DND-41 (cell line): ENCODE measurements around the gene MAPRE3.

ENCODE experiments used
- ATAC-seq: fragments of 200-7000 bp; cut with Tn5 transposase; 3 replicates; pipeline ENCODE4 v1.9.1; 2021; ENCODE audit warnings: low read depth; ENCODE audit not compliant: insufficient read depth
- DNase-seq: peaks from one replicate; pipeline ENCODE4 v3.0.0-alpha.2; 2020
- H2AFZ ChIP-seq: 2 replicates; pipeline ENCODE4 v1.6.0; 2012; ENCODE audit warnings: low read depth, low read length
- H3K27ac ChIP-seq: 2 replicates; pipeline ENCODE4 v1.5.1; 2012; ENCODE audit warnings: low read length, inconsistent platforms
- H3K27me3 ChIP-seq: fragments of 200-600 bp; sonication (generic); 2 replicates; pipeline ENCODE4 v1.6.0; 2012; ENCODE audit warnings: low read length, mild to moderate bottlenecking, inconsistent platforms; ENCODE audit not compliant: insufficient read depth, poor library complexity
- H3K36me3 ChIP-seq: 2 replicates; pipeline ENCODE4 v1.5.1; 2012; ENCODE audit warnings: low read length, inconsistent platforms; ENCODE audit not compliant: insufficient read depth
- H3K4me1 ChIP-seq: 2 replicates; pipeline ENCODE4 v1.5.1; 2012; ENCODE audit warnings: mild to moderate bottlenecking, low read length; ENCODE audit not compliant: insufficient read depth
- H3K4me2 ChIP-seq: 2 replicates; pipeline ENCODE4 v1.6.0; 2012; ENCODE audit warnings: mild to moderate bottlenecking, moderate library complexity, low read length, inconsistent platforms; ENCODE audit not compliant: insufficient read depth
- H3K4me3 ChIP-seq, 2 experiments: fragments of 200-600 bp in 1 of 2; shearing (Covaris generic) in 1 of 2; 2 replicates each; pipeline ENCODE4 v1.5.1; 2012 to 2016; ENCODE audit warnings: inconsistent platforms in 2 of 2, low read length in 2 of 2, mild to moderate bottlenecking in 2 of 2, low read depth in 1 of 2, moderate library complexity in 1 of 2
- H3K79me2 ChIP-seq: 2 replicates; pipeline ENCODE4 v1.6.0; 2012; ENCODE audit warnings: low read length, inconsistent platforms; ENCODE audit not compliant: insufficient read depth
- H3K9ac ChIP-seq: 2 replicates; pipeline ENCODE4 v1.6.0; 2012; ENCODE audit warnings: low read depth, mild to moderate bottlenecking, inconsistent platforms, low read length, moderate library complexity
- H3K9me3 ChIP-seq: 2 replicates; pipeline ENCODE4 v1.5.1; 2012; ENCODE audit warnings: low read length, moderate library complexity, mild to moderate bottlenecking, inconsistent platforms; ENCODE audit not compliant: insufficient read depth, severe bottlenecking
- H4K20me1 ChIP-seq: 2 replicates; pipeline ENCODE4 v1.6.0; 2012; ENCODE audit warnings: low read length; ENCODE audit not compliant: insufficient read depth
- EZH2 ChIP-seq: IDR thresholded peaks from 3 replicates; pipeline ENCODE4 v1.6.1; 2012; ENCODE audit warnings: borderline replicate concordance, low read depth, mild to moderate bottlenecking, moderate library complexity, low read length, inconsistent platforms; ENCODE audit not compliant: severe bottlenecking
- TF ChIP-seq, protein P1 (sequence below): IDR thresholded peaks from 2 replicates; pipeline ENCODE4 v1.5.1; 2012; ENCODE audit warnings: borderline replicate concordance, low read length, moderate library complexity, mild to moderate bottlenecking; ENCODE audit not compliant: poor library complexity, severe bottlenecking; ENCODE audit errors: extremely low read depth

MAPRE3 gene

DNA sequence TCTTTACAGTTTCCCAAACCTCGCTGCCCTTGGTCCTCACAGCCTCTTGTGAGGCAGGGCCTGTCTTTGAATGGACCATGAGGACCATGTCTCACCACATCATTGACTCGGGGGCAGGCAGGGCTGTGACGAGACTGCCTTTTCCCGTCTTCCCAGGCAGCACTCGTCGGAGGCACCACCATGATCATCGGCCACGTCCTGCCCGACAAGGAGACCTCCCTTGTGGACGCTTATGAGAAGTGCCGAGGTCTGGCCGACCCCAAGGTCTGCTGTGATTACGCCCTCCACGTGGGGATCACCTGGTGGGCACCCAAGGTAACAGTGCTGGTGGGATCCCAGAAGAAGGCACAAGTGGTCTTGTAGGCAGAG is 45.7 kb upstream of the MAPRE3 start:
- Histone ChIP-seq H3K4me3 (no peak overlapping the region), H3K9ac (no peak overlapping the region), H3K27me3 (peaks cover 41% of the 10 kb centered on the region), H3K4me2 (no peak overlapping the region), H3K79me2 (no peaks in the 10 kb centered on the region), H2AFZ (no peak overlapping the region), H3K4me1 (no peaks in the 10 kb centered on the region), H4K20me1 (no peaks in the 10 kb centered on the region; the same call in 1 of the 2 replicates), H3K9me3 (no peaks in the 10 kb centered on the region), H3K27ac (no peak overlapping the region), H3K36me3 (no peaks in the 10 kb centered on the region)
- no peak for ATAC-seq
- DNase-seq, result no peak
- TF ChIP-seq, protein P1, sequence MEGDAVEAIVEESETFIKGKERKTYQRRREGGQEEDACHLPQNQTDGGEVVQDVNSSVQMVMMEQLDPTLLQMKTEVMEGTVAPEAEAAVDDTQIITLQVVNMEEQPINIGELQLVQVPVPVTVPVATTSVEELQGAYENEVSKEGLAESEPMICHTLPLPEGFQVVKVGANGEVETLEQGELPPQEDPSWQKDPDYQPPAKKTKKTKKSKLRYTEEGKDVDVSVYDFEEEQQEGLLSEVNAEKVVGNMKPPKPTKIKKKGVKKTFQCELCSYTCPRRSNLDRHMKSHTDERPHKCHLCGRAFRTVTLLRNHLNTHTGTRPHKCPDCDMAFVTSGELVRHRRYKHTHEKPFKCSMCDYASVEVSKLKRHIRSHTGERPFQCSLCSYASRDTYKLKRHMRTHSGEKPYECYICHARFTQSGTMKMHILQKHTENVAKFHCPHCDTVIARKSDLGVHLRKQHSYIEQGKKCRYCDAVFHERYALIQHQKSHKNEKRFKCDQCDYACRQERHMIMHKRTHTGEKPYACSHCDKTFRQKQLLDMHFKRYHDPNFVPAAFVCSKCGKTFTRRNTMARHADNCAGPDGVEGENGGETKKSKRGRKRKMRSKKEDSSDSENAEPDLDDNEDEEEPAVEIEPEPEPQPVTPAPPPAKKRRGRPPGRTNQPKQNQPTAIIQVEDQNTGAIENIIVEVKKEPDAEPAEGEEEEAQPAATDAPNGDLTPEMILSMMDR, result no peak

DNA sequence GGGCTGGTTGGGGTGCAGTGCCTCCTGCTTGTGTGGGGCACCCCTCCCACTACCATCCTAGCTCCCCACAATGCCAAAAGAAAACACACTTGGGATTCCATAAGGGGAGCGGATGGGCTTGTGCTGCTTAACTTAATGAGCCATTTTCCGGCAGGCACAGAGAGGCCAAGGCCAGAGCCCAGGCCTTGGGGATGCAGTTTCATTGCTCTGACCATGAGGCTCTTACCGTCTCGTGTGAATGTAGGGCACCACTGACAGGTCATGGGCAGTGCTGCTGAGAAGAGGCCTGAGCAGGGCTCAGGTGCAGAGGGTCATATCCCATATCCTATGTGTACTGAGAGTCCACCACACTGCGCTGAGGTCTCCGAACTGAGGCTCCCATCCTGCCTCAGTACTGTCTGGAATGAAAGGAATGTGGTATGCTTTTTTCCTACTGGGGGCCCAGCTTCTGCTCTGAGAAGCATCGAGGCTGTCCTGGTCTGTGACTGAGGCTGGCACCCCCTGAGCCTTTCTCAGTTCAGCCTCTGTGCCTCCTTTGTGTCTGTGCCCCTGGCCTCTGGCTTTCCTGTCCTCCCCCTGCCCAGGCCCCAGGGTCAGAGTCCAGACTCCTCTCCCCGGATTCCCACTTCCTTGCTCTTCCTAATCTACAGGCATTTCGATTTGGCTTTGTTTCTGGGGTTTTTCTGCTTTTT is 45.2 kb upstream of the MAPRE3 start:
- no peaks in the 10 kb centered on the region for H3K4me1 ChIP-seq
- no peak overlapping the region for H3K4me2 ChIP-seq
- H3K9ac ChIP-seq, result no peak overlapping the region
- no peaks in the 10 kb centered on the region for H3K79me2 ChIP-seq
- no peak overlapping the region for H3K4me3 ChIP-seq
- TF ChIP-seq EZH2, result no peak
- TF ChIP-seq, protein P1, result no peak
- H2AFZ ChIP-seq, result no peak overlapping the region
- ATAC-seq (no peak), DNase-seq (no peak)
- H4K20me1 ChIP-seq, result no peaks in the 10 kb centered on the region; the same call in 1 of the 2 replicates
- no peaks in the 10 kb centered on the region for H3K36me3 ChIP-seq
- peaks cover 41% of the 10 kb centered on the region for H3K27me3 ChIP-seq
- H3K27ac ChIP-seq, result no peak overlapping the region
- no peaks in the 10 kb centered on the region for H3K9me3 ChIP-seq

DNA sequence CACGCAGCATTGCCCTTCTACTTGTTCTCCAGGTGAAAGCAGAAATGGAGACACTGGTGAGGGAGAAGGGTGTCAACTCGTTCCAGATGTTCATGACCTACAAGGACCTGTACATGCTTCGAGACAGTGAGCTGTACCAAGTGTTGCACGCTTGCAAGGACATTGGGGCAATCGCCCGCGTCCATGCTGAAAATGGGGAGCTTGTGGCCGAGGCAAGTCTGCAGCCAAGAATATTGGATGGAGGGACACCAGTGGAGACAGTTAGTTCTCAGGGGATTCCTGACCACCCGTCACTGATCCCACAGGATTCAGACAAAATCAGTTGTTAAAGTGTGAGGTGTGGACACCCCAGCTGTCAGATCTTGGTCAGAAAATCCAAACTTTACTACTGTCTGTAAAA is 43.2 kb upstream of the MAPRE3 start:
- Histone ChIP-seq H3K36me3 (no peaks in the 10 kb centered on the region), H3K79me2 (no peaks in the 10 kb centered on the region), H4K20me1 (no peaks in the 10 kb centered on the region; the same call in none of the 2 replicates), H3K27ac (no peak overlapping the region), H3K4me2 (no peak overlapping the region), H3K27me3 (peaks cover 33% of the 10 kb centered on the region), H3K4me1 (no peaks in the 10 kb centered on the region), H3K9me3 (no peaks in the 10 kb centered on the region), H2AFZ (no peak overlapping the region), H3K9ac (no peak overlapping the region), H3K4me3 (no peak overlapping the region)
- DNase-seq, result no peak
- ATAC-seq, result no peak
- no peak for TF ChIP-seq EZH2
- TF ChIP-seq, protein P1, result no peak

DNA sequence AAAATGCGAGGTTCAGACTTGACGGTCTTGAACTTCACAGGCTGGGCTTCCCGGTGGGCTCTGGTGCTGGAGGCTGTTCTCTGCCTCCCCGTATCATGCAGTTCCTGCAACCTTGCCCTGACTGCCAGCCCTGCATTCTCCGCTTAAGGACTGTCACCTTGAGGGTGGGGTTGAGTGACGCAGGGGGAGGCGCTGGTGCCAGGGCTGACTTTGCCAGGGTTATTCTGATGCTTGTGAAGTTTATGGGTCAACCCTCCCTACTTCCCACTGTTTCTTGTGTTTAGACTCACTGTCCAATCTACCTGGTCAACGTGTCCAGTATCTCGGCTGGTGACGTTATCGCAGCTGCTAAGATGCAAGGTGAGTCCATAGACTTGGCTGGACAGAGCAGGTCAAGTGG is 37.5 kb upstream of the MAPRE3 start:
- H3K4me1 ChIP-seq, result no peaks in the 10 kb centered on the region
- no peaks in the 10 kb centered on the region for H3K79me2 ChIP-seq
- H3K27ac ChIP-seq, result no peak overlapping the region
- TF ChIP-seq EZH2, result no peak
- no peak overlapping the region for H3K4me3 ChIP-seq
- DNase-seq, result no peak
- H3K27me3 ChIP-seq, result no peaks in the 10 kb centered on the region
- no peaks in the 10 kb centered on the region for H3K9me3 ChIP-seq
- no peak overlapping the region for H3K9ac ChIP-seq
- no peaks in the 10 kb centered on the region for H3K36me3 ChIP-seq
- no peak for ATAC-seq
- H3K4me2 ChIP-seq, result no peak overlapping the region
- no peaks in the 10 kb centered on the region; the same call in 1 of the 2 replicates for H4K20me1 ChIP-seq
- H2AFZ ChIP-seq, result no peak overlapping the region
